ENCODE results near the gene NPTXR. TPM values are rescaled to one million over a fixed set of nuclear protein-coding genes. Genes with fewer than 3 reads are reported as not detected.

Gene NPTXR
- 0.29 and 2.8 TPM in 2 replicates for total RNA-seq

GRCh38 chr22:38843657-38844314 is at the start of gene NPTXR:
Gene NPTXR, minus strand, starts transcription at chr22:38844028.

GRCh38 chr22:38872172-38872830 is 28.5 kb upstream of the NPTXR start, which contains the start of gene CBX6:
Gene CBX6, minus strand, starts transcription at chr22:38872216. Its CDS starts 26 bp downstream, at chr22:38872190.

GRCh38 chr22:38793721-38794466 is 49.9 kb downstream of the NPTXR start, which contains the start of gene DNAL4:
Gene DNAL4, minus strand, starts transcription at chr22:38794143. Its CDS starts 11,412 bp downstream, at chr22:38782731.

Other genes starting within 250 kb of the NPTXR start
- 1.2 and 2.0 TPM in 2 replicates for gene FAM227A, start 187.6 kb downstream of the NPTXR start, total RNA-seq
- gene CBY1, start 187.4 kb downstream of the NPTXR start, total RNA-seq: 14.3 and 14.7 TPM in 2 replicates
- gene TOMM22, start 162.1 kb downstream of the NPTXR start, total RNA-seq: 50.3 and 75.8 TPM in 2 replicates
- gene JOSD1, start 143.1 kb downstream of the NPTXR start, total RNA-seq: 53.2 and 57.6 TPM in 2 replicates
- gene GTPBP1, start 138.1 kb downstream of the NPTXR start, total RNA-seq: 26.0 and 31.1 TPM in 2 replicates
- gene SUN2, start 88.0 kb downstream of the NPTXR start, total RNA-seq: 76.7 and 126 TPM in 2 replicates
- 15.9 and 19.4 TPM in 2 replicates for gene DNAL4, start 49.9 kb downstream of the NPTXR start, total RNA-seq
- 51.5 and 92.3 TPM in 2 replicates for gene CBX6, start 28.2 kb upstream of the NPTXR start, total RNA-seq
- not detected in 2 replicates for gene APOBEC3A, start 113.6 kb upstream of the NPTXR start, total RNA-seq
- 1.5 and 7.4 TPM in 2 replicates for gene APOBEC3B, start 138.3 kb upstream of the NPTXR start, total RNA-seq
- 19.1 and 20.8 TPM in 2 replicates for gene APOBEC3C, start 170.2 kb upstream of the NPTXR start, total RNA-seq
- 1.2 and 3.0 TPM in 2 replicates for gene APOBEC3D, start 177.1 kb upstream of the NPTXR start, total RNA-seq
- gene APOBEC3F, start 196.8 kb upstream of the NPTXR start, total RNA-seq: 5.7 and 6.6 TPM in 2 replicates
- 15.3 and 24.8 TPM in 2 replicates for gene APOBEC3G, start 233.2 kb upstream of the NPTXR start, total RNA-seq

Measured in smooth muscle cell of trachea (primary cell).